HG03108 (cell line): ENCODE measurements around the gene KNTC1.
"Not testable (repeated sequence)": the region's sequence is repeated elsewhere in the genome, so short reads cannot be mapped to it uniquely, and the experiment has no call there.

ENCODE experiments used
- ATAC-seq: cut with Tn5 transposase; IDR thresholded peaks from one replicate; pipeline ENCODE4 v1.9.1; 2021; ENCODE audit warnings: moderate library complexity; ENCODE audit not compliant: unreplicated experiment

KNTC1 gene

GRCh38 chr12:122505419-122506051 is 21.5 kb upstream of the KNTC1 start:
- no peak for ATAC-seq

GRCh38 chr12:122506393-122506938 is 20.6 kb upstream of the KNTC1 start:
- ATAC-seq: no peak

GRCh38 chr12:122508163-122508562 is 18.9 kb upstream of the KNTC1 start:
- ATAC-seq: no peak

- not testable (repeated sequence) for ATAC-seq
Observed at GRCh38 chr12:122513028-122513427, 14.0 kb upstream of the KNTC1 start.

GRCh38 chr12:122513660-122514059 is 13.4 kb upstream of the KNTC1 start:
- no peak for ATAC-seq

GRCh38 chr12:122515275-122515674 is 11.8 kb upstream of the KNTC1 start:
- no peak for ATAC-seq

- ATAC-seq: no peak
Observed at GRCh38 chr12:122516544-122517361, 10.3 kb upstream of the KNTC1 start.

- no peak for ATAC-seq
Observed at GRCh38 chr12:122517877-122518276, 9.2 kb upstream of the KNTC1 start.

- no peak for ATAC-seq
Observed at GRCh38 chr12:122518908-122519307, 8.1 kb upstream of the KNTC1 start.

GRCh38 chr12:122519418-122519817 is 7.6 kb upstream of the KNTC1 start:
- no peak for ATAC-seq

- ATAC-seq: no peak
Observed at GRCh38 chr12:122520676-122521075, 6.4 kb upstream of the KNTC1 start.

GRCh38 chr12:122523280-122523679 is 3.8 kb upstream of the KNTC1 start:
- no peak for ATAC-seq

- ATAC-seq: no peak
Observed at GRCh38 chr12:122523846-122524718, 3.0 kb upstream of the KNTC1 start.

- no peak for ATAC-seq
Observed at GRCh38 chr12:122527478-122527944, 462 bp downstream of the KNTC1 start.

GRCh38 chr12:122528582-122528981 is 1.5 kb downstream of the KNTC1 start:
- no peak for ATAC-seq

GRCh38 chr12:122528992-122529391 is 1.9 kb downstream of the KNTC1 start:
- ATAC-seq: no peak

- no peak for ATAC-seq
Observed at GRCh38 chr12:122533856-122534255, 6.8 kb downstream of the KNTC1 start.

GRCh38 chr12:122537021-122537420 is 10.0 kb downstream of the KNTC1 start:
- ATAC-seq: no peak

- no peak for ATAC-seq
Observed at GRCh38 chr12:122538496-122538895, 11.4 kb downstream of the KNTC1 start.

- ATAC-seq: no peak
Observed at GRCh38 chr12:122544537-122544936, 17.5 kb downstream of the KNTC1 start.

GRCh38 chr12:122545855-122546254 is 18.8 kb downstream of the KNTC1 start:
- peak; percentile 69 for ATAC-seq
